Right forelimb (tissue), 1 donor: ENCODE results near the gene VEGFB.

Experiments used
- DNase-seq: peaks from one replicate; pipeline ENCODE4 v3.0.0-alpha.2; 2018

Gene VEGFB

GRCh38 chr11:64284962-64285884, 50.8 kb downstream of the VEGFB start, which contains the start of gene GPR137:
TSS of gene GPR137 (plus strand) at chr11:64285848. CDS start at chr11:64286525, 677 bp downstream.
- DNase-seq = peak; percentile 95

- no peak for DNase-seq
Observed at GRCh38 chr11:64285885-64286800, 51.8 kb downstream of the VEGFB start.

- DNase-seq = no peak
Observed at GRCh38 chr11:64286801-64287159, 52.4 kb downstream of the VEGFB start.

- no peak for DNase-seq
Observed at GRCh38 chr11:64287676-64288352, 53.4 kb downstream of the VEGFB start.

- DNase-seq = no peak
Observed at GRCh38 chr11:64288353-64288750, 54.0 kb downstream of the VEGFB start.
